Measurements from ENCODE around the gene CCR1. TPM values are rescaled to one million over a fixed set of nuclear protein-coding genes. Genes with fewer than 3 reads are reported as not detected.

Gene CCR1
- total RNA-seq, 4 donors from 2014 or later: 0.95 to 6.6 (median 1.5) TPM

DNA sequence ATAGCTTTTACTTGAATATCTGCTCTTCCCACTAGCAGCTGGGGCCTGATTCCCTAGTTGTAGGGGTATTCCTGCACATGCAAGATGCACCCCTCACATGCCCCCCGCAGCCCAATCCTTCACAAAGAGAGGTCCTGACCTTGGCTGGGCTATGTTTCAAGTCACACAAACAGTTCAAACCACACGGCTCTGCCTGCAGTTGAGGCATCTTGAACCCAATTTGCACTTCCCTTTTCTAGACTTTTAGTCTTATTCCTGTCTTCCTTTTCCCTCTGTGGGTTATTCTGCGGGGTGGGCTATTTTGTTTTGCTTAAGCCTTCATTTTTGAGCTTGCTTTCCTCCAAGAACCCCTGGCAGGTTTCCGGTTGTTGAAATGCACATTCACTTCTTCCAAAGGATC lies 13.3 kb upstream of the CCR1 start:
- DNase-seq: no peak
- Histone ChIP-seq H3K9me3 (no peaks in the 10 kb centered on the region), H3K27ac (peak overlapping the region in 1 of 4 donors; percentile 43), H3K27me3 (no peaks in the 10 kb centered on the region), H3K4me1 (peaks cover 0 to 3% (median 0%) of the 10 kb centered on the region in 4 donors), H3K36me3 (no peaks in the 10 kb centered on the region), H3K4me3 (no peak overlapping the region)
- TF ChIP-seq POLR2A (IDR thresholded peaks at IDR 0.05): no peak
- TF ChIP-seq, protein P1, sequence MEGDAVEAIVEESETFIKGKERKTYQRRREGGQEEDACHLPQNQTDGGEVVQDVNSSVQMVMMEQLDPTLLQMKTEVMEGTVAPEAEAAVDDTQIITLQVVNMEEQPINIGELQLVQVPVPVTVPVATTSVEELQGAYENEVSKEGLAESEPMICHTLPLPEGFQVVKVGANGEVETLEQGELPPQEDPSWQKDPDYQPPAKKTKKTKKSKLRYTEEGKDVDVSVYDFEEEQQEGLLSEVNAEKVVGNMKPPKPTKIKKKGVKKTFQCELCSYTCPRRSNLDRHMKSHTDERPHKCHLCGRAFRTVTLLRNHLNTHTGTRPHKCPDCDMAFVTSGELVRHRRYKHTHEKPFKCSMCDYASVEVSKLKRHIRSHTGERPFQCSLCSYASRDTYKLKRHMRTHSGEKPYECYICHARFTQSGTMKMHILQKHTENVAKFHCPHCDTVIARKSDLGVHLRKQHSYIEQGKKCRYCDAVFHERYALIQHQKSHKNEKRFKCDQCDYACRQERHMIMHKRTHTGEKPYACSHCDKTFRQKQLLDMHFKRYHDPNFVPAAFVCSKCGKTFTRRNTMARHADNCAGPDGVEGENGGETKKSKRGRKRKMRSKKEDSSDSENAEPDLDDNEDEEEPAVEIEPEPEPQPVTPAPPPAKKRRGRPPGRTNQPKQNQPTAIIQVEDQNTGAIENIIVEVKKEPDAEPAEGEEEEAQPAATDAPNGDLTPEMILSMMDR (IDR thresholded peaks at IDR 0.05): no peak

DNA sequence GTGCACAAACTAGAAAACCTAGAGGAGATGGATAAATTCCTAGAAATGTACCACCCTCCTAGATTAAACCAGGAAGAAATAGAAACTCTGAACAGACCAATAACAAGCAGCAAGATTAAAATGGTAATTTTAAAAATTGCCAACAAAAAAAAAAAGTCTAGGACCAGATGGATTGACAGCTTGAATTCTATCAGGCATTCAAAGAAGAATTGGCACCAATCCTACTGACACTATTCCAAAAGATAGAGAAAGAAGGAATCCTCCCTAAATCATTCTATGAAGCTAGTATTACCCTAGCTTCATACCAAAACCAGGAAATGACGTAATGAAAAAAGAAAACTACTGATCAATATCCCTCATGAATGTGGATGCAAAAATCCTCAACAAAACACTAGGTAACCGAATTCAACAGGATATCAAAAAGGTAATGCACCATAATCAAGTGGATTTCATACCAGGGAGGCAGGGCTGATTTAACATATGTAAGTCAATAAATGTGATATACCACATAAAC lies 10.1 kb upstream of the CCR1 start:
- Histone ChIP-seq H3K36me3 (no peaks in the 10 kb centered on the region), H3K4me3 (no peak overlapping the region), H3K4me1 (peaks cover 0 to 6% (median 2%) of the 10 kb centered on the region in 4 donors), H3K9me3 (no peaks in the 10 kb centered on the region), H3K27ac (no peak overlapping the region), H3K27me3 (no peaks in the 10 kb centered on the region)
- TF ChIP-seq POLR2A (IDR thresholded peaks at IDR 0.05): no peak
- TF ChIP-seq, protein P1 (IDR thresholded peaks at IDR 0.05): no peak
- DNase-seq: no peak

DNA sequence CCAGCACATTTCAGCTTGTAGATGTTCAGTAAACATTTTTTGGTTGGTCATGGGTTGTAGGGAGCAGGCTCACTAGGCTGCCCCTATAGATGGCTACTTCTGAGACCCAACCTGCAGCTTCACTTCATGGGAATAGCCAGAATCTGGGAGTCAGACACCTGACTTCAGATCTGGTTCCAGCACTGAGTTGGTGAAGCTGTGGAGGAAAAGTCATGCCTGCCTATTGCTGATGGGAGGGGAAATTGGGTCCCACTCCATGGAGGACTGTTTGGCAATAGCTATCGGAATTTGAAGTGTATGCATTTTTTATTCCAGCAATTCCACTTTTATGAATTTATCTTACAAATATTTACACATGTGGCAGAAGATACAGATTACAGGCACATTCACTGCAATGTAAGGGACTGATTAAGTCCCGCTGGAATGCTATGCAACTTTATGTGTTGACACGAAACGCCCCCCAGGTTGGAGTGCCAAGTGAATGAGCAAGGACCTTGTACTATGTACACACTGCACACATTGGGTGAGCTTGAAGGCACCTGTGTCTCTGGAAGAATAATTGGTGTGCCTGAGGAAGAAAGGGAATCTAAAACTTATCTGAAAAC lies 7.8 kb upstream of the CCR1 start:
- TF ChIP-seq, protein P1 (IDR thresholded peaks at IDR 0.05): no peak
- no peak for TF ChIP-seq POLR2A (IDR thresholded peaks at IDR 0.05)
- Histone ChIP-seq H3K27me3 (no peaks in the 10 kb centered on the region), H3K4me1 (peaks cover 0 to 4% (median 2%) of the 10 kb centered on the region in 4 donors), H3K9me3 (no peaks in the 10 kb centered on the region), H3K36me3 (no peaks in the 10 kb centered on the region), H3K4me3 (no peak overlapping the region), H3K27ac (no peak overlapping the region)
- no peak for DNase-seq

DNA sequence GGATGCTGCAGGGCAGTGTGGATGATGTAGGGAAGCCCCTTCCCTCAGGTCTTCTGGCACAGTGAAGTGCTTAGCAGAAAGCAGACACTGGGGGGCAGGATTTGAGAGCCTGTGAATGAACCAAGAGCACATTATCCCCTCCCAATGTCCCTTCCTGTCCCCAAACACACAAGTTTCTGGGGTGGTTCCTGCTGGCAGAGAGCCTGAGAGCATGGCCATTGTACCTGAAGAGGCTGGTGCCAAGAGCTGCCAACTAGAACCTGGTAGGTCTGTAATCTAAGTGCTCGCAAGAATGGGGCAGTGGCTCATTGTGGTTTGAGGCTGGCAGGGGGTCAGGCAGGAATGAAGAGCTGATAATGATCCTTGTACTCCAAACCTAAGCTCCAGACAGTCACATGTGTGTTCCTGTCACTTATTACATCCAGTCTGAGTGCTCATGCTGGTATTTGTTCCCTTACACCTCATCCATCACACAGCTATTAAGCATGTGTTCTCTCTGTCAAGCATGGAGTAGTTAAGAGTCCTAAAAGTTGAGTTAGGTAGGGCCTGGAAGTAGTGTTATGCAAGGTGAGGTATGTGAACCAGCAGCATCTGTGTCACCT lies 6.7 kb upstream of the CCR1 start:
- H3K27ac ChIP-seq: no peak overlapping the region
- H3K36me3 ChIP-seq: no peaks in the 10 kb centered on the region
- no peaks in the 10 kb centered on the region for H3K27me3 ChIP-seq
- H3K4me3 ChIP-seq: no peak overlapping the region
- peaks cover 0 to 4% (median 2%) of the 10 kb centered on the region in 4 donors for H3K4me1 ChIP-seq
- H3K9me3 ChIP-seq: no peaks in the 10 kb centered on the region
- no peak for DNase-seq
- TF ChIP-seq, protein P1 (IDR thresholded peaks at IDR 0.05): no peak
- no peak for TF ChIP-seq POLR2A (IDR thresholded peaks at IDR 0.05)

DNA sequence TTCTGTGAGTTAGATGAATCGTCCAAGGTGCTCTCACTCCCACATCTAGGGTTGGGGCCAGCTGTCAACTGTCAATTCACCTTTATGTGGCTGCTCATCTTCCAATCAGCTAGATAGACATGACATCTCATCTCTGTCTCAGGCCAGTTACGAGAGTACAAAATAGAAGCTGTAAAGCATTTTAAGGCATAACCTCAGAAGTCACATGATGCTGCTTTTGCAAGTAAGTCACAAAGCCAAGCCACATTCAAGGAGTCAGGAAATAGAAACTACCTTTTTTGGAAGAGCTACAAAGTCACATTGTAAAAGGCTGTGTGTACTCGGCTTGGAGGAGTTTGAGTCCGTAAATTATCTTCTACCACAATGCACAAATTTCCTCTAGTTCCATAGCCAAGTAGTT lies 5.1 kb upstream of the CCR1 start:
- no peaks in the 10 kb centered on the region for H3K9me3 ChIP-seq
- TF ChIP-seq, protein P1 (IDR thresholded peaks at IDR 0.05): no peak
- no peak for TF ChIP-seq POLR2A (IDR thresholded peaks at IDR 0.05)
- no peaks in the 10 kb centered on the region for H3K27me3 ChIP-seq
- H3K27ac ChIP-seq: peak overlapping the region in 3 of 4 donors; percentile 21 to 64 (median 46)
- H3K36me3 ChIP-seq: no peaks in the 10 kb centered on the region
- no peak for DNase-seq
- H3K4me1 ChIP-seq: peaks cover 0 to 4% (median 2%) of the 10 kb centered on the region in 4 donors
- H3K4me3 ChIP-seq: no peak overlapping the region

Data from Peyer's patch (tissue), 4 donors.